Activated naive CD8-positive, alpha-beta T cell treated with anti-CD3 and anti-CD28 coated beads, Interleukin-2, amount 10 ng/mL, durations not matched to agents 7 days and 5 days (primary cell): Measurements from ENCODE around the gene AHNAK. TPM values are rescaled to one million over a fixed set of nuclear protein-coding genes. Genes with fewer than 3 reads are reported as not detected.
"Not testable (repeated sequence)": the region's sequence is repeated elsewhere in the genome, so short reads cannot be mapped to it uniquely, and the experiment has no call there.

Experiments
- ATAC-seq: fragments of 150-1000 bp; cut with Tn5 transposase; one replicate; pipeline ENCODE4 v1.10.0; 2021; ENCODE audit warnings: low read depth, moderate library complexity
- POLR2A ChIA-PET: fragments of 350-600 bp; sonication (Branson Sonifier 250); formaldehyde crosslinking; loops from one replicate; lab custom pipeline; 2021; ENCODE audit warnings: antibody characterized with exemption; lab: Charles Lee
- DNase-seq: peaks from one replicate; pipeline ENCODE4 v3.0.0; 2021
- H3K27ac Mint-ChIP-seq: one replicate; pipeline ENCODE4 v1.8.0; 2022; ENCODE audit warnings: mild to moderate bottlenecking, mixed read lengths
- H3K27me3 Mint-ChIP-seq: one replicate; pipeline ENCODE4 v1.8.0; 2022; ENCODE audit warnings: mild to moderate bottlenecking, moderate library complexity, mixed read lengths
- H3K36me3 Mint-ChIP-seq: one replicate; pipeline ENCODE4 v1.8.0; 2021; ENCODE audit warnings: mild to moderate bottlenecking, mixed read lengths
- H3K4me1 Mint-ChIP-seq: one replicate; pipeline ENCODE4 v1.8.0; 2021; ENCODE audit warnings: mixed read lengths
- H3K4me3 Mint-ChIP-seq: one replicate; pipeline ENCODE4 v1.8.0; 2022; ENCODE audit warnings: mild to moderate bottlenecking, moderate library complexity, mixed read lengths
- H3K9me3 Mint-ChIP-seq: one replicate; pipeline ENCODE4 v1.8.0; 2021; ENCODE audit warnings: mixed read lengths
- total RNA-seq, 2 experiments: library from RNA; stranded (reverse); gene quantifications; one replicate each; pipeline ENCODE4 v1.2.3, GENCODE V29; 2021

AHNAK gene
- 100 to 1,000 TPM; 278 to 344 TPM for total RNA-seq

DNA sequence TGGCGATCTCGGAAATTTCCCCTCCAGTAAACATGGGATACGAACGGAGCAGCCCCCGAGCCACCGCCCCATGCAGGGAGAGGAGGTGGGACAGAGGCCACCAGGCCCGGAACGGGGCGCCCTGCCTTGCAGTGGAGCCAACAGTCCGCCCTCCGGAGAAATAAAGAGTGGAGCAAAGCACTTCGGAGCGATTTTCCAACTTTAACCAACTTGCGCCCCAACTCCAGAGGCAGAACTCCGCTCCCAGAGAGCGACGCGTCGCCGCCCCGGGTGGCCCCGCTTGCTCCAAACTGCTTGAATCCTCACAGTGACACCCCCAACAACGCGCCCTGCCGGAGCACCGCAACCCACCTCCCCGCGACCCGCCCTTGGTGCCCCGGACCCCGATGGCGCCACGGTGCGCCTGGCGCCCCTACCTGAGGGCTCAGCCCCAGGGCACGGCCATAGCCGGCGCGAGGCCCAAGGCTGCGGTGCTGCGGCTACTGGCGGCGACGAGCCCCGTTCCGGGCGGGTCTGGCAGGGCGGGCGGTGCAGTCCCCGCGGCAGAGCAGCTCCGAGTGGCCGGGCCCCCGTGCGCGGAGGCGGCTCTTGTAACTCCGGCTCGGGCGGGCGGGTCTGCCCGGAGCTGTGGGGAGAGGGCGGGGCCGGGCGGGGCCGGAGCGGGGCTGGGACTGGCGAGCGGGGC lies at the start of gene AHNAK:
AHNAK (minus strand) TSS at position 563 of the 685 bp plus-strand sequence. CDS start 10,708 bp downstream, outside the sequence.
- H3K4me3 Mint-ChIP-seq: peak within 1 kb of the TSS; percentile 96
- H3K4me1 Mint-ChIP-seq: peaks cover 46% of the 10 kb centered on the region
- peaks cover 39% of the 10 kb centered on the region for H3K27me3 Mint-ChIP-seq
- POLR2A ChIA-PET: interaction anchor here (0.6 to 6.0 kb wide), 6 partner anchors 8 to 163 kb away, joined by 3 to 97 read pairs (median 5); partner anchors contain the start of genes EEF1G and TUT1
- no peaks in the 10 kb centered on the region for H3K36me3 Mint-ChIP-seq
- H3K9me3 Mint-ChIP-seq: no peaks in the 10 kb centered on the region
- peak within 1 kb of the TSS; percentile 78 for H3K27ac Mint-ChIP-seq
- peak; percentile 57 for ATAC-seq
- DNase-seq: peak; percentile 77

- ATAC-seq (no peak), DNase-seq (no peak)
- Mint-ChIP-seq H3K9me3 (no peaks in the 10 kb centered on the region), H3K27ac (no peak overlapping the region), H3K4me3 (no peak overlapping the region), H3K36me3 (peaks cover 44% of the 10 kb centered on the region), H3K4me1 (peaks cover 50% of the 10 kb centered on the region), H3K27me3 (no peaks in the 10 kb centered on the region)
- POLR2A ChIA-PET: interaction anchor here (0.6 to 1.0 kb wide), 4 partner anchors 77 to 166 kb away, joined by 3 to 4 read pairs (median 3); partner anchors contain the start of genes LBHD1 and POLR2G
Observed at GRCh38 chr11:62595124-62595523, 48.5 kb upstream of the AHNAK start.

DNA sequence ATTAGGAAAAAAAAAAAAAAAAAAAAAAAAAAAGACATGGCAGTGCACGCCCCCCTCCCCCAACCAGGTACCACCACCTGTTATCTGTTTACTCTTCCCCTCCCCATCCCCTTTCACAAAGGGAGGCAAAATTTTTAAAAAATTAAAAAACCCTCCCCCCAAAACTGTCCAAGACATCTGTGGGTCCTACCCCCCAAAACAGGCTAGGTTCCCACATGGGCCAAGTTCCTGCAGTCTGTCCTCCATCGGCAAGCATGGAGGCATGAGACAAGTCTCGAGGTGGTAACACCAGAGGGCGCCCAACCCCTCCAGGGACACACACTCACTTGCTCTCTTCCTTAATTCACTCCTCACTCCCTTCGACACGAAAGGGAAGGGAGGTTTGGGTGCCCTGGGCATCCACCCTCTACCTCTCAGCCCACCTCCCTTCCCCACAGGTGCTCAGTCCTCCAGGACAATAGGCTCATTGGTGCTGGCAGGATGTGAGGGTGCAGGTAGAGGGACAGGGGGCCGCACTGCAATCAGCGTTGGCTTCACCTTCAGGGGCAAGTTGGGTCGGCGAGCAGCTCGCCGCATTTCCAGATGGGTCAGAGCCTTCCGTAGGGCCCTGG lies 46.9 kb upstream of the AHNAK start:
- peak; percentile 82 for DNase-seq
- Mint-ChIP-seq H3K4me3 (peak overlapping the region; percentile 58), H3K9me3 (no peaks in the 10 kb centered on the region), H3K36me3 (peaks cover 29% of the 10 kb centered on the region), H3K4me1 (peaks cover 46% of the 10 kb centered on the region), H3K27me3 (no peaks in the 10 kb centered on the region), H3K27ac (peak overlapping the region; percentile 88)
- POLR2A ChIA-PET: interaction anchor here (0.6 to 4.8 kb wide), 14 partner anchors 8 to 1272 kb away, joined by 3 to 83 read pairs (median 26); partner anchors contain the start of genes BSCL2, C11orf98, CSKMT and EML3
- ATAC-seq: peak; percentile 28

- no peak for ATAC-seq
Observed at GRCh38 chr11:62592989-62593421, 46.4 kb upstream of the AHNAK start.

DNA sequence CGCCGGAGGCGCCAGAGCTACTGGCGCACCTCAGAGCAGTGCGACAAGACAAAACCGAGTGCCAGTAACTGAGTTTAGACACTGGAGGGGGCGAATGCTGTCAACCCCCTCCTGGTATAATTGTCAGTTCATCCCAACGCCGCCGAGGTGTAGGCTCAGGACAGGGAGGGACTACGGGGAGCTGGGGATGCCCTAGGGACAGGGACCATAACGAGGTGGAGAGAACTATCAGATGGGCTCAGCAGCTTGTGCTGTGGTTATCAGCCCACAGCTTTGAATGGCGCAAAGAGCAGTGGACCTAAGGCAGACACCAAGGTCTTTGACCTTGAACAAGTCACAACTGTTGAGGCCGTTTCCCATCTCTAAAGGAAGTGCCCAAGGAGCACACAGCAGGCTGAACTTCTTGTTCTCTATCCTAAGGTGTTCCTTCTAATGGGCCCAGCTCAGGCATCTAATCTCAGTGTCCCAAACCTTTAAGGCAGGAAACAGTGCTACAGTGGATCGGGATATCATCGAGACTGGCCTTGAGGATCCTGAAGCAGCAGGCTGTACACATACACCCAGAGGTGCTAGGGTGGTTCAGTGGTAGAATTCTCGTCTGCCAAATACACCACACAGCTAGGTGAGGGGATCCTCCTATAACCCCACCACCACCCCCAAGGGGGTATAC lies 45.7 kb upstream of the AHNAK start:
- peak overlapping the region; percentile 99 for H3K27ac Mint-ChIP-seq
- H3K27me3 Mint-ChIP-seq: no peaks in the 10 kb centered on the region
- DNase-seq (no peak), ATAC-seq (no peak)
- H3K36me3 Mint-ChIP-seq: peaks cover 24% of the 10 kb centered on the region
- H3K4me3 Mint-ChIP-seq: peak overlapping the region; percentile 100
- POLR2A ChIA-PET: interaction anchor here (0.5 to 4.8 kb wide), 47 partner anchors 10 to 291 kb away, joined by 3 to 83 read pairs (median 8); partner anchors contain the start of genes AHNAK, B3GAT3, BSCL2 and C11orf98
- no peaks in the 10 kb centered on the region for H3K9me3 Mint-ChIP-seq
- H3K4me1 Mint-ChIP-seq: peaks cover 40% of the 10 kb centered on the region

More at GRCh38 chr11:62592989-62593421, 46.4 kb upstream of the AHNAK start:
- Mint-ChIP-seq H3K27ac (no peak overlapping the region), H3K27me3 (no peaks in the 10 kb centered on the region), H3K4me3 (peak overlapping the region; percentile 43), H3K9me3 (no peaks in the 10 kb centered on the region), H3K36me3 (peaks cover 27% of the 10 kb centered on the region), H3K4me1 (peaks cover 46% of the 10 kb centered on the region)
- POLR2A ChIA-PET: interaction anchor here (0.6 to 4.8 kb wide), 19 partner anchors 9 to 1273 kb away, joined by 3 to 83 read pairs (median 26); partner anchors contain the start of genes B3GAT3, BSCL2, C11orf98 and CSKMT
- no peak for DNase-seq

GRCh38 chr11:62591448-62592145 lies 45.0 kb upstream of the AHNAK start, which contains the start of gene TUT1:
TUT1 (minus strand) TSS chr11:62591523; CDS start chr11:62591485, 38 bp downstream.
- H3K9me3 Mint-ChIP-seq: no peaks in the 10 kb centered on the region
- POLR2A ChIA-PET: interaction anchor here (0.5 to 4.8 kb wide), 52 partner anchors 8 to 291 kb away, joined by 3 to 83 read pairs (median 7); partner anchors contain the start of genes AHNAK, B3GAT3, BSCL2 and C11orf98
- H3K36me3 Mint-ChIP-seq: peaks cover 21% of the 10 kb centered on the region
- peak within 1 kb of the TSS; percentile 100 for H3K4me3 Mint-ChIP-seq
- DNase-seq (peak; percentile 91), ATAC-seq (peak; percentile 88)
- H3K4me1 Mint-ChIP-seq: peaks cover 38% of the 10 kb centered on the region
- no peaks in the 10 kb centered on the region for H3K27me3 Mint-ChIP-seq
- H3K27ac Mint-ChIP-seq: peak within 1 kb of the TSS; percentile 99

DNA sequence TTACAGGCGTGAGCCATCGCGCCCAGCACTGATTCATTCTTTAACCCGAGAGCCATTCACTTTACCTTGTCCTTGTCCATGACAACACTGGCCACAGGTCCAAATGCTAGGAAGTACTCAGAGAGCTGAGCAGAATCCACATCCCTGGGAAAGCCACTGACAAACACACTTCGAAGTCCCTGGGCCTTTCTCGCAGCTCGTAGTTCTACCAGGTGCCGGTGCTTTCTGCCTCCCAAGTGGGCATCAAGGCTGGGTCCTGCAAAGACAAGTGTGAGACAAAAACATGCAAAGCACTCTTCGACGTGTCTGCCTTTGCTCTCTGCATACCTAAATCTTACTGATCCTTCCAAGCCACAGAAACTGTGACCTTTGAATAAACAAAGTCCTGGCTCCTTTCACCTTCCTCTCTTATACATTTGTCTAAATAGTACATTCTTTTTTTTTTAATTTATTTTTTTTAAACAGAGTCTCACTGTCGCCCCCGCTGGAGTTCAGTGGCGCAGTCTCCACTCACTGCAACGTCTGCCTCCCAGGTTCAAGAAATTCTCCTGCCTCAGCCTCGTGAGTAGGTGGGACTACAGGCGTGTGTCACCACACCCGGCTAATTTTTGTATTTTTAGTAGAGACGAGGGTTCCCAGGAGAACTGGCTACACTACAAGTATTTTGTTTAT lies 42.5 kb upstream of the AHNAK start:
- no peak overlapping the region for H3K27ac Mint-ChIP-seq
- DNase-seq (no peak), ATAC-seq (no peak)
- peaks cover 30% of the 10 kb centered on the region for H3K4me1 Mint-ChIP-seq
- H3K9me3 Mint-ChIP-seq: no peaks in the 10 kb centered on the region
- POLR2A ChIA-PET: no interaction called here
- H3K4me3 Mint-ChIP-seq: peak overlapping the region; percentile 30
- H3K36me3 Mint-ChIP-seq: peaks cover 13% of the 10 kb centered on the region
- H3K27me3 Mint-ChIP-seq: no peaks in the 10 kb centered on the region

GRCh38 chr11:62585356-62585755 lies 38.8 kb upstream of the AHNAK start:
- DNase-seq, H3K36me3 Mint-ChIP-seq, H3K27me3 Mint-ChIP-seq, H3K9me3 Mint-ChIP-seq, ATAC-seq, H3K27ac Mint-ChIP-seq, H3K4me3 Mint-ChIP-seq: not testable (repeated sequence)
- peaks cover 12% of the 10 kb centered on the region for H3K4me1 Mint-ChIP-seq
- POLR2A ChIA-PET: interaction anchor here (0.8 to 3.8 kb wide), 3 partner anchors 11 to 36 kb away, joined by 3 to 23 read pairs (median 3); partner anchors contain the start of genes B3GAT3, EEF1G and EML3

DNA sequence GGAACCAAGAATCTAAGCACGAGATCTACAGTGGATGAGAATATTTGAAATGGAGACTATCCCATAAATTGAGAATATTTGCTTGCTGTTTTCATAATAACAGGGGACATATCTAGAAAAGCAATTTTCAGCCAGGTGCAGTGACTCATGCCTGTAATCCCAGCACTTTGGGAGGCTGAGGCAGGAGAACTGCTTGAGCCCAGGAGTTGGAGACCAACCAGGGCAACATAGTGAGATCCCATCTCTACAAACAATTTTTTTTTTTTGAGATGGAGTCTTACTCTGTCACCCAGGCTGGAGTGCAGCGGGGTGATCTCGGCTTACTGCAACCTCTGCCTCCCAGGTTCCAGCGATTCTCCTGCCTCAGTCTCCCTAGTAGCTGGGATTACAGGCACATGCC lies 35.1 kb upstream of the AHNAK start:
- not testable (repeated sequence) for H3K27ac Mint-ChIP-seq, H3K4me3 Mint-ChIP-seq, DNase-seq, H3K27me3 Mint-ChIP-seq, H3K4me1 Mint-ChIP-seq, H3K9me3 Mint-ChIP-seq, ATAC-seq
- H3K36me3 Mint-ChIP-seq: peaks cover 13% of the 10 kb centered on the region
- POLR2A ChIA-PET: interaction anchor here (0.7 kb wide), 1 partner anchor 155 kb away, joined by 3 read pairs; no protein-coding TSS in a partner anchor

- POLR2A ChIA-PET: interaction anchor here (0.6 to 4.8 kb wide), 4 partner anchors 10 to 157 kb away, joined by 3 to 35 read pairs (median 4); partner anchors contain the start of gene TUT1
- Mint-ChIP-seq H3K36me3 (peaks cover 13% of the 10 kb centered on the region), H3K4me3 (no peak overlapping the region), H3K27me3 (no peaks in the 10 kb centered on the region), H3K4me1 (peaks cover 4% of the 10 kb centered on the region), H3K9me3 (no peaks in the 10 kb centered on the region), H3K27ac (peak overlapping the region; percentile 49)
- ATAC-seq (no peak), DNase-seq (no peak)
Observed at GRCh38 chr11:62580959-62581715, 34.5 kb upstream of the AHNAK start.

- peaks cover 14% of the 10 kb centered on the region for H3K36me3 Mint-ChIP-seq
- peaks cover 13% of the 10 kb centered on the region for H3K4me1 Mint-ChIP-seq
- H3K27me3 Mint-ChIP-seq: no peaks in the 10 kb centered on the region
- H3K27ac Mint-ChIP-seq: no peak overlapping the region
- no peaks in the 10 kb centered on the region for H3K9me3 Mint-ChIP-seq
- POLR2A ChIA-PET: interaction anchor here (0.7 to 4.8 kb wide), 2 partner anchors 12 to 110 kb away, joined by 3 to 35 read pairs; partner anchors contain the start of gene TUT1
- ATAC-seq (no peak), DNase-seq (no peak)
- no peak overlapping the region for H3K4me3 Mint-ChIP-seq
Observed at GRCh38 chr11:62579252-62579651, 32.6 kb upstream of the AHNAK start.
